GM18873 (cell line): ENCODE data around the gene HTR4.

Experiments
- ATAC-seq: cut with Tn5 transposase; IDR thresholded peaks from one replicate; pipeline ENCODE4 v1.9.1; 2021; ENCODE audit warnings: mild to moderate bottlenecking, moderate library complexity, moderate number of reproducible peaks; ENCODE audit not compliant: unreplicated experiment, low FRiP score

HTR4 gene

DNA sequence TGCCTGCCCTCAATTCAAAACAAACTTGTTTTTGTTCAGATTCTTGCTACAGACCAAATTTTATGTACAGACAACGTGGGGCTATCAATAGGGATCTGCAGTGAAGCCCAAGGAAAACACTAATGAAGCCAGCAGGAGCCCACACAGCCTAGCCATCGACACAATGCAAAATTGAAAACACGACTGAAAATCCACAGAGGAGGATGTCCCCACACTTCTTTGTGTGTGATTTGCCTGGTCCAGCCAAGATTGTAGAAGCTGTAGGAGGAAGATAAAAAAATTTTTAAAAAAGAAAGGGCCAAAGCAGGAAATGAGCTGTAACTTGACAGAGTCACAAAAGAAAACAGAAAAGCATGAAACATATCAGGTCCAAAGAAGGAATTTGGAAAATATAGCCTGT is 34.8 kb downstream of the HTR4 start:
- no peak for ATAC-seq

DNA sequence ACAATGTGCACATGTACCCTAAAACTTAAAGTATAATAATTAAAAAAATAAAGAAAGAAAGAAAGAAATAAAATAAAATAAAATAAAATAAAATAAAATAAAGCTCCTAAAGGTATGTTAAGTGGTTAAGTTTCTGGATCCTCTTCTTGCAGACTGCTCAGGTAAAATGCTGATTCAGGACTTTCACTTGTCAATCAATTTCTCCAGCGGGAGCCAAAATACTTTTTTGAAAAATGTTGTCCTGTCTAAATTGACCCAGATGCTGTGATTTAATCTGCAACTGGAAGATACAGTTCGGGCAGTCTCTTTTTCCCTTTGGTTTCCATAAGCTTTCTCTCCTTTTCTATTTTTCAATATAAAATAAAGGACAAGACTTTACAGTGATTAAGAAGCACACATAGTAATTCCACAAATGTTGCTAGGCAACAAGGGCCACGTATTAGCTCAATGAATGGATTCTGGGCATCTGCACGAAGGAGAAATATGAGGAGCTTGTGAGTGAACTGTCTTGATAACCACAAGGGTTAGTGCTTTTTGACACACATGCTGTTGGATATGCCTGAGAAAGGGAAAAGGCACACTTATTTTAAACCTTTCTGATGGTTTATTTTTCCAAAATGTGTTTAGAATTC is 38.6 kb downstream of the HTR4 start:
- no peak for ATAC-seq

- no peak for ATAC-seq
Measured at GRCh38 chr5:148607406-148607805, 46.9 kb downstream of the HTR4 start.

- no peak for ATAC-seq
Measured at GRCh38 chr5:148606296-148606695, 48.0 kb downstream of the HTR4 start.

DNA sequence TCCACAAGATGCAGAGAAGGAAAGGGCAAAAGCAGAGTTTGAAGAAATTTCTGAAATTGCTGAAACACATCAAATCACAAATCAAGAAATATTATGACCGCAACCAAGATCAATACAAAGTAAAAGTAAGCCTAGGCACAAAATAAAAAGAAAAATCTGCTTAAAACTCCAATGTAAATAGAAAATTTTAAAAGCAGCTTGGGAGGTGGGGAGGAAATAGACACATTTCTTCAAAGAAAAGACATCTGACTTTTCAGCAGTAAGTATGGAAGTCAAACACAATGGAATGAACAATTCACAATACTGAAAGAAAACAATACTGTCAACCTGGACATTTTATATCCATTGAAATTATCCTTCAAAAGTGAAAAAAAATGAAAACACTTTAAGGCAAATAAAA is 55.1 kb downstream of the HTR4 start:
- no peak for ATAC-seq

DNA sequence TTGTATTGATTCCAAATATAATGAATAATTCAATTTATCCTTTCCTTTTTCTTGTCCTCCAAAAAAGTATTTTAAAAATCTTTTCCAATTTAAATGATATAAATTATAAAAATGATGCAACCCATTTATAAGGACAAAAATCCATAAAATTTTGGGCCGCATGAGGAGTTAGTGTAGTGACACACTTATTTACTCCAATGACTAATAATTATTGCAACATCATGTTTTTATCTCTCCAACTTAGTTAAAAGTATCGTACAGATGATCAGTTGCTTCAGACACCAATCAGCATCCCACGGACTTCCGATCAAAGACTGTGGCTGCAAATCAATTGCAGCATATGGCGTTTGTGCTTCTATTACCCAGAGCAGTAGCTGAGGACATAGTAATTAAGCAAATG is 58.6 kb downstream of the HTR4 start:
- no peak for ATAC-seq

GRCh38 chr5:148586796-148587195 is 67.5 kb downstream of the HTR4 start:
- ATAC-seq, result no peak

DNA sequence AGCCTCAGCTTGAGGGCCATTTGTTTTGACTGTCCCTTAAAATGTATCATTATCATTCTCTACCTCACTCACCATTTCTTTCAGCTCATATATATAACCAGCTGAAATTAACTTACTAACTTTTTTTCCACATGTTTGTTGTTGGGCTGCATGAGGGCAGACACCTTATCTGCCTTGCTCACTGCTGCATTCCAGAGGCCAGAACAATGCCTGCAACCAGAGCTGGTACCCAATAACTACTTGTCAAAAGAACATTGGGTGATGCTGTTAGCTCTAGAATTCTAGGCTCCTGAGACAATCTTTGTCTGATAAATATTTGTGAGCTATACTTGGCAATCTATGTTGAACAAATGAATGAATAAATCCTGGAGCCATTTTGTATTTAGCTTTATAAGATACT is 68.3 kb downstream of the HTR4 start:
- ATAC-seq, result no peak

GRCh38 chr5:148584103-148584502 is 70.2 kb downstream of the HTR4 start:
- no peak for ATAC-seq

- ATAC-seq, result no peak
Measured at GRCh38 chr5:148583421-148583965, 70.8 kb downstream of the HTR4 start.

- no peak for ATAC-seq
Measured at GRCh38 chr5:148574167-148574566, 80.2 kb downstream of the HTR4 start.

- ATAC-seq, result no peak
Measured at GRCh38 chr5:148573374-148573773, 81.0 kb downstream of the HTR4 start.

DNA sequence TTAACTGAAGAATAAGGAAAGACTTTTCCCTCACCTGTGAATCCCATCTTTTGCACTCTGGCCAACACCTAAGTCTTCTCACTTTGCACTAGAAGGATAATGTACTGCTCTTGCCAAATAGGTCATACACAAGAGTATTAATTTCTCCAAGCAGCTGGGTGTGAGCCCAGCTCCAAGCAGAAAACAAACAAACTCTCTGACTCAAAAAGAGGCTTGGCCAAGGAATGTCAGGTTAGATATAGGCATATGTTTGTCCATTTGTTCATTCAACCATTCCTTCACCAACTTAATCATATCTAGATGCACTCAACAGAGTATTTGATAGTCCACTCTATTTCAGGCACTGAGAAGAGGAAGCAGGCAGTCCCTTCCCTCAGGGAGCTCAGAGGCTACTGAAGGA is 84.4 kb downstream of the HTR4 start:
- no peak for ATAC-seq

DNA sequence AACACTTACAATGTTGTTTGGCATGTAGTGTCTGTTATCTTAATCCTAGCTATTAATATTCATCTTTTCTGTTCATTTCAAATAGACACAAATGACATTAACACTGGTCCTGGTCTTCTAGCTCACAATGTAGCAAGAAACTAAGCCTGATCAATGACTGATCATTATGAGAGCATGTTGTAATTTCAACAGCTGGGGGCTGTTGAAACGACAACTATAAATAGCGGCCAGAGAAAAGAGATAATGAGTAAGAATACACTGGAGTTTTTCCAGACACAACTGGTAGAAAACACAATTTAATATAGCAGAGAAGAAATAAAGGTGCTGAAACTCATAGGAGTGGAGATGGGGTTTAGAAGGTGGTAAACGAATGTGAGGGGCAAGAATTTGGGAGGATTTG is 89.2 kb downstream of the HTR4 start:
- ATAC-seq, result no peak

GRCh38 chr5:148563021-148563420 is 91.3 kb downstream of the HTR4 start:
- no peak for ATAC-seq

GRCh38 chr5:148561801-148562311 is 92.5 kb downstream of the HTR4 start:
- ATAC-seq, result no peak

GRCh38 chr5:148559461-148559860 is 94.9 kb downstream of the HTR4 start:
- no peak for ATAC-seq

- no peak for ATAC-seq
Measured at GRCh38 chr5:148558892-148559291, 95.4 kb downstream of the HTR4 start.

GRCh38 chr5:148556835-148557234 is 97.5 kb downstream of the HTR4 start:
- ATAC-seq, result no peak

DNA sequence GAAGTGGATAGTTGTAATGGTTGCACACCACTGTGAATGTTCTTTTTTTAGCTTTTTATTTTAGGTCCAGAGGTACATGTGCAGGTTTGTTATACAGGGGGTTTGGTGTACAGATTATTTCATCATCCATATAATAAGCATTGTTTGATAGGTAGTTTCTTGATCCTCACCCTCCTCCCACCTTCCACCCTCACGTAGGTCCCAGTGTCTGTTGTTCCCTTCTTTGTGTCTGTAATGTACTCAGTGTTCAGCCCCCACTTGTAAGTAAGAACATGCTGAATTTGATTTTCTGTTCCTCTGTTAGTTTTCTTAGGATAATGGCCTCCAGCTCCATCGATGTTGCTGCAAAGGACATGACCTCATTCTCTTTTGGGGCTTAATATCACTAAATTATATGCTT is 99.7 kb downstream of the HTR4 start:
- ATAC-seq, result no peak

- ATAC-seq, result no peak
Measured at GRCh38 chr5:148543727-148544126, 110.6 kb downstream of the HTR4 start.

DNA sequence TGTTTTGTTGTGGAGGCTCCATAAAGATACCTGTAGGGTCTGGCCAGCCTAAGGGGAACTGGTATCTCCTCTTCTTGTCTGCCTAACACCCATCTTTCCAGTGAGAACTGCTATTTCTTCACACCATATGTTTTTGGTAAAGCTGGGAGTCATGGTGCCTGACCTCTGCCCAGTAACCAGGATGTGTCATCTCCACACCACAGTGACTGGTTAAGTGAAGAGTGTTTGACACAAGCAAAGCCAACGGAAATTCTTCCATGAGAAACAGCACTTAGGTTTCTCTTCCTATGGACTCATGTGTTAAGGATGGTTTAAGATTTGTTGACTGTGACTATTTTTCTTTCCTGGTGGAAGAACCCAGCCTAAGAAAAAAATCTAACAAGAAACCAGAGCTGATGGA is 111.5 kb downstream of the HTR4 start:
- ATAC-seq, result no peak
